Upper lobe of left lung (tissue), 6 donors: ENCODE data around the gene PYROXD2. TPM values are rescaled to one million over a fixed set of nuclear protein-coding genes. Genes with fewer than 3 reads are reported as not detected.

ENCODE experiments used
- ATAC-seq, 2 donors: fragments of 200-7000 bp; cut with Tn5 transposase; one replicate each; pipeline ENCODE4 v1.9.1; 2022; ENCODE audit warnings: mild to moderate bottlenecking in 2 of 2, moderate library complexity in 2 of 2; ENCODE audit not compliant: low FRiP score in 2 of 2
- DNase-seq, 2 donors: peaks; one replicate each; pipeline ENCODE4 v3.0.0-alpha.2; 2019 to 2020
- H3K27ac ChIP-seq, 4 donors: fragments of 200-600 bp; sonication (generic); one replicate each; pipeline ENCODE4 v1.5.1; 2016 to 2019
- H3K27me3 ChIP-seq, 4 donors: fragments of 200-600 bp; sonication (generic); one replicate each; pipeline ENCODE4 v1.5.1; 2017 to 2019
- H3K36me3 ChIP-seq, 4 donors: fragments of 200-600 bp; sonication (generic); one replicate each; pipeline ENCODE4 v1.5.1; 2016 to 2019
- H3K4me1 ChIP-seq, 4 donors: fragments of 200-600 bp; sonication (generic); one replicate each; pipeline ENCODE4 v1.5.1; 2018 to 2019
- H3K4me3 ChIP-seq, 4 donors: fragments of 200-600 bp; sonication (generic); one replicate each; pipeline ENCODE4 v1.5.1; 2017 to 2019; ENCODE audit warnings: mild to moderate bottlenecking in 2 of 4, moderate library complexity in 1 of 4
- H3K9me3 ChIP-seq, 4 donors: fragments of 200-600 bp; sonication (generic); one replicate each; pipeline ENCODE4 v1.5.1; 2018 to 2019
- EP300 ChIP-seq, 4 donors: sonication (generic); formaldehyde crosslinking; IDR thresholded peaks; one replicate each; pipeline ENCODE4 v1.5.1; 2017; ENCODE audit warnings: antibody characterized with exemption in 4 of 4, control low read depth in 2 of 4
- POLR2A ChIP-seq, 4 donors: fragments of 450-650 bp; IDR thresholded peaks; one replicate each; pipeline ENCODE4 v1.5.1; 2016 to 2017; ENCODE audit warnings: antibody characterized with exemption in 4 of 4, mild to moderate bottlenecking in 2 of 4
- POLR2AphosphoS5 ChIP-seq, 2 donors: sonication (generic); formaldehyde crosslinking; IDR thresholded peaks; one replicate each; pipeline ENCODE4 v1.5.1; 2017; ENCODE audit warnings: antibody characterized with exemption in 2 of 2
- WGBS, 2 donors: methylation state at CpG; one replicate each; pipeline ENCODE4 v1.1.5; 2017 to 2018; 5-methylcytosine and 5-hydroxymethylcytosine counted together
- total RNA-seq, 6 donors: library from RNA; depleted of rRNA in 4 of 6; stranded (reverse); fragments of >200 nt in 4 of 6; gene quantifications; one replicate each; pipeline versions ENCODE4 v1.1.0 to v1.2.1, GENCODE V29; 2016 to 2021
- TF ChIP-seq, protein P1 (sequence below), 6 experiments: fragments of 450-650 bp in 4 of 6; fragments of 200-600 bp in 2 of 6; sonication (generic) in 2 of 6; IDR thresholded peaks; one replicate each; pipeline ENCODE4 v1.5.1; 2016 to 2019; ENCODE audit warnings: antibody characterized with exemption in 6 of 6
- donor health status: DM: no; HTN: no; CAD: no; lungs with moderate emphysema.
- donor health status: DM: no; HTN: yes; CAD: no; lungs with severe emphysema.

Gene PYROXD2
- total RNA-seq = 10 to 100 TPM in 3 of 6 donors, 1 to 10 TPM in 3; 6.5 to 29.3 (median 9.3) TPM

DNA sequence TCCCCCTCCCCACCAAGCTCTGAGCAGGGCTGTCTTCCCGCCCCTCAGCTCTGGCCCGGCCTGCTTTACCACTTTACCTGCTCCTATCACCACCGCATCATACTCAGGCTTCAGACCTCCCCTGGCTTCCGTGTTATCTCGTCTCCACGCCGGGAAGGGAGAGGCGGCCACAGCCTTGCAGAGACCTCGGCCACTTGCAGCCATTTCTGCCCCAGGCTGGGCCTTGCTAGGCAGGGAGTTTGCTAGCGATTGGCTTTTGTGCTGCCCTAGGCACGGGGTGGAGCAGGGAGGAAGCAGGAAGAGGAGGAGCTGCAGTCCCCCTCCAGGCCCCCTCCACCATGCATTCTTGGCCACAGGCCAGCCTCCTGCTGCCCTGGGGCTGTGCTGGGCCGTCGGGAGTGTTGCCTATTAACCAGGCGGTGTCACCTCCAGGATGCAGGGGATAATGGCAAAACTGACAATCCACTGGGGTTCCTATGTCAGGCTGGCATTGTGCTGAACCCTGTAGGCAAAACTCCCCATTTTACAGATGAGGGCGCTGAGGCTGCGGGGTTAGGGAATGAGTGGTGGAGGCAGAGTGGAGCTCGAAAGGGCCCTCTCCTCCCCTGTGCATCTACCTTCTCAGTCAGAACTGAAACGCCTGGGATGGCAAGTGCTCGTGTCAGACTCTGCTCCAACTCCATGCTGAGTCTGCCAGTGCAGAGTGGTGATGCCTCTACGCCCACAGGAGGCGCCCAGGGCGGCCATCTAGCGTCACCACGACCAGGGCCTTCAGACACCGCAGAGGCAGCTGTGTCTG is at the start of gene PYROXD2:
Gene PYROXD2 (minus strand): TSS at position 251 of the 799 bp plus-strand sequence. CDS start 47 bp downstream, at position 204.
- WGBS, 2 donors = 34 to 39% methylated on average over 22 to 25 of the region's 25 CpGs
- ATAC-seq = peak; percentile 92 to 94
- peak; percentile 73 to 89 for TF ChIP-seq POLR2AphosphoS5 (IDR thresholded peaks at IDR 0.05)
- TF ChIP-seq POLR2A (IDR thresholded peaks at IDR 0.05) = peak in 3 of 4 donors; percentile 30 to 75 (median 58)
- TF ChIP-seq, protein P1, sequence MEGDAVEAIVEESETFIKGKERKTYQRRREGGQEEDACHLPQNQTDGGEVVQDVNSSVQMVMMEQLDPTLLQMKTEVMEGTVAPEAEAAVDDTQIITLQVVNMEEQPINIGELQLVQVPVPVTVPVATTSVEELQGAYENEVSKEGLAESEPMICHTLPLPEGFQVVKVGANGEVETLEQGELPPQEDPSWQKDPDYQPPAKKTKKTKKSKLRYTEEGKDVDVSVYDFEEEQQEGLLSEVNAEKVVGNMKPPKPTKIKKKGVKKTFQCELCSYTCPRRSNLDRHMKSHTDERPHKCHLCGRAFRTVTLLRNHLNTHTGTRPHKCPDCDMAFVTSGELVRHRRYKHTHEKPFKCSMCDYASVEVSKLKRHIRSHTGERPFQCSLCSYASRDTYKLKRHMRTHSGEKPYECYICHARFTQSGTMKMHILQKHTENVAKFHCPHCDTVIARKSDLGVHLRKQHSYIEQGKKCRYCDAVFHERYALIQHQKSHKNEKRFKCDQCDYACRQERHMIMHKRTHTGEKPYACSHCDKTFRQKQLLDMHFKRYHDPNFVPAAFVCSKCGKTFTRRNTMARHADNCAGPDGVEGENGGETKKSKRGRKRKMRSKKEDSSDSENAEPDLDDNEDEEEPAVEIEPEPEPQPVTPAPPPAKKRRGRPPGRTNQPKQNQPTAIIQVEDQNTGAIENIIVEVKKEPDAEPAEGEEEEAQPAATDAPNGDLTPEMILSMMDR (IDR thresholded peaks at IDR 0.05) = no peak
- H3K4me3 ChIP-seq = peak within 1 kb of the TSS; percentile 18 to 65 (median 54)
- H3K27ac ChIP-seq = peak within 1 kb of the TSS; percentile 69 to 89 (median 78)
- no peaks in the 10 kb centered on the region for H3K27me3 ChIP-seq
- H3K4me1 ChIP-seq = peaks cover 17 to 33% (median 29%) of the 10 kb centered on the region in 4 donors
- peak; percentile 90 to 91 for DNase-seq
- peaks cover 7 to 39% (median 31%) of the 10 kb centered on the region in 4 donors for H3K36me3 ChIP-seq
- no peaks in the 10 kb centered on the region for H3K9me3 ChIP-seq

DNA sequence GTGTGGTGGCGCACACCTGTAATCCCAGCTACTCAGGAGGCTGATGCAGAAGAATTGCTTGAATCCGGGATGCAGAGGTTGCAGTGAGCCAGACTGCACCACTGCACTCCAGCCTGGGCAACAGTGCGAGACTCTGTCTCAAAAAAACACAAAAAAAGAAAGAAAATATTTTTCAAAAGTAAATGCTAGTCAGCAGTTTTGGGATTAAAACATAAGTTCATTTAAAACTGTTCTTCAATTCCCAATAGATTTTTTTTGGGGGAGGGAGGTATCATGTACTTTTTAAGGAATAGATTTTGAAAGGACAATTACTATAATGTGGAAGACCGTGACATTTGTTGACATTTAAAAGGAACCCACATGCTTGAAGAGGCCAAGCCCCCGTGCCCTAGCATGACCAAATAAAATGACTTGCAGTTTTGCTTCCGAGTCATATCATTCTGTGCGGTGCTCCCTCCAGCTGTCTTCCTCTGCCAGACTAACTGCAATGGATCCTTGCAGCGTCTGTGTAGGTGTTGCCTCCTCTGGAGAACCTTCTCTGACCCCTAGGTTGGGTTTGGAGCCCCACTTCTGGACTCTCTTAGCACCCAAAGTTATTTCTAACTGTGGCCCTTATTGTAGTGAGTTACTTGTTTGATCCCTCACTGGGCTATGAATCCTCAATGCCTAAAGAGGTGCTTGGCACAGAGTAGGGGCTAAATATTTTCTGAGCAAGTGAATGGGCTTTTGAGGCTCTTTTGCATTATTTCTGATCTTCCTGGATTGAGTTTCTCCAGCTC is 49.2 kb upstream of the PYROXD2 start:
- 53 to 69% methylated on average over 8 of the region's 8 CpGs for WGBS, 2 donors
- peaks cover 3 to 14% (median 9%) of the 10 kb centered on the region in 4 donors for H3K4me1 ChIP-seq

DNA sequence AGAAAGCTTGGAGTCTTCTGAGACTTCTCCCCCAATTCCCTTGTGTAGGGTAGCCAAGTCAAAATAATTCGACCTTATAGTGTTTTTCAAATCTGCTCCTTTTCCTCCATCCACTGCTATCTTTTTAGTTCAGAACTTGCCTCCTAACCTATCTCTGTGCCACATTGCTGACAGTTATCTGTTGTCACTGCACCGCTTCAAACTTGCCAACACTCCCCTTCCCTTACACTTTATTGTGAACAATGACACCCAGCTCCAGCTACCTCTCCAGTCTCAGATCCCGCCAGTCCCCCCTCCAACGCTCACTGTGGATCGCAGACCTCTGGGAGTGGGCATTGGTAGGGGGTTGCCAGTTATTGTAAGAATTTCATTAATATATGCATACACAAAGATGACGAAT is 48.0 kb upstream of the PYROXD2 start:
- no peaks in the 10 kb centered on the region for H3K36me3 ChIP-seq
- H3K9me3 ChIP-seq = no peaks in the 10 kb centered on the region
- ATAC-seq = no peak
- TF ChIP-seq POLR2A (IDR thresholded peaks at IDR 0.05) (no peak), EP300 (IDR thresholded peaks at IDR 0.05) (no peak), POLR2AphosphoS5 (IDR thresholded peaks at IDR 0.05) (no peak)
- TF ChIP-seq, protein P1 (IDR thresholded peaks at IDR 0.05) = no peak
- 92 to 93% methylated on average over 6 of the region's 6 CpGs for WGBS, 2 donors
- no peaks in the 10 kb centered on the region for H3K27me3 ChIP-seq
- H3K4me1 ChIP-seq = peaks cover 3 to 12% (median 7%) of the 10 kb centered on the region in 4 donors
- H3K4me3 ChIP-seq = no peak overlapping the region
- no peak overlapping the region for H3K27ac ChIP-seq
- no peak for DNase-seq

More for the DNA sequence above, 49.2 kb upstream of the PYROXD2 start:
- H3K36me3 ChIP-seq = no peaks in the 10 kb centered on the region
- no peaks in the 10 kb centered on the region for H3K9me3 ChIP-seq
- H3K4me3 ChIP-seq = no peak overlapping the region
- ATAC-seq = no peak
- H3K27ac ChIP-seq = no peak overlapping the region
- no peak for TF ChIP-seq EP300 (IDR thresholded peaks at IDR 0.05)
- TF ChIP-seq, protein P1 (IDR thresholded peaks at IDR 0.05) = no peak
- no peak for TF ChIP-seq POLR2AphosphoS5 (IDR thresholded peaks at IDR 0.05)
- TF ChIP-seq POLR2A (IDR thresholded peaks at IDR 0.05) = no peak
- no peak for DNase-seq
- no peaks in the 10 kb centered on the region for H3K27me3 ChIP-seq

DNA sequence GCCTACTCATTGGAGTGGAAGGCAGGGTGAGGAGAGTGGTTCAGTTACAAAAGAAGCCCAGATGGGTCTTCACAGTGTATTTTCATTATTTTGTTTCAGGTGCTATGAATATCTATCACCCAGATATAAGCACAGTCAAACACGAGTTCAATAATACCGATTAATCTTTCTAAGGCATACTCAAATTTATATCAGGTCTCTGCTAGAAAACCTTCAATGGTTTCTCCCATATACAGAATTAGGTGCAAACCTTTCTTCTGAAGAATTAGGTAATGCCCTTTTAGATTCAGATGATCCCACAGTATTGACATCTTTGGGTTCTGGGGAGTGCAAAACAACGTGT is 46.5 kb upstream of the PYROXD2 start:
- ATAC-seq = no peak
- Histone ChIP-seq H3K4me1 (peaks cover 0 to 6% (median 0%) of the 10 kb centered on the region in 4 donors), H3K4me3 (no peak overlapping the region), H3K36me3 (no peaks in the 10 kb centered on the region), H3K27me3 (no peaks in the 10 kb centered on the region), H3K27ac (peak overlapping the region in 1 of 4 donors; percentile 13), H3K9me3 (no peaks in the 10 kb centered on the region)
- TF ChIP-seq EP300 (IDR thresholded peaks at IDR 0.05) (no peak), POLR2AphosphoS5 (IDR thresholded peaks at IDR 0.05) (no peak), POLR2A (IDR thresholded peaks at IDR 0.05) (no peak)
- TF ChIP-seq, protein P1 (IDR thresholded peaks at IDR 0.05) = no peak
- no peak for DNase-seq
- WGBS, 2 donors = 89 to 95% methylated on average over 3 of the region's 3 CpGs
